B cell (primary cell): ENCODE measurements around the gene GRK1.

Experiments
- CTCF ChIP-seq: fragments of 200-600 bp; IDR thresholded peaks from one replicate; pipeline ENCODE4 v1.8.0; 2022; ENCODE audit warnings: antibody characterized with exemption, mild to moderate bottlenecking
- EZH2 ChIP-seq: IDR thresholded peaks from 2 replicates; pipeline ENCODE4 v1.6.1; 2012; ENCODE audit warnings: borderline replicate concordance, low read depth, mild to moderate bottlenecking, moderate library complexity, low read length; ENCODE audit not compliant: insufficient read depth, poor library complexity, severe bottlenecking

GRCh38 chr13:113722921-113723320 is 55.9 kb downstream of the GRK1 start:
- no peak for TF ChIP-seq CTCF
- TF ChIP-seq EZH2 = no peak
